Measurements from ENCODE around the gene WDFY3. TPM values are rescaled to one million over a fixed set of nuclear protein-coding genes. Genes with fewer than 3 reads are reported as not detected.

Gene WDFY3
- polyA plus RNA-seq, 1 of the 3 experiments (the other 2 are of a cell fraction): 13.8 TPM

- Histone ChIP-seq H3K27me3 (ENCODE audit: insufficient read depth) (no peaks in the 10 kb centered on the region), H3K9ac (no peak overlapping the region), H2AFZ (ENCODE audit: low read depth) (no peak overlapping the region), H3K4me1 (ENCODE audit: control insufficient read depth in 1 of 2, insufficient read depth in 2 of 2, low read depth in 1 of 2, low read length in 1 of 2) (peaks cover 0 to 9% of the 10 kb centered on the region in 2 experiments; a peak in 1 of 4 replicates), H4K20me1 (ENCODE audit: insufficient read depth) (no peaks in the 10 kb centered on the region), H3K36me3 (replicated peaks in 1 of 2; ENCODE audit: control insufficient read depth in 1 of 2, insufficient read depth in 2 of 2, low read length in 1 of 2) (peaks cover 48 to 50% of the 10 kb centered on the region in 2 experiments), H3K27ac (ENCODE audit: low read depth in 2 of 2, low read length in 1 of 2) (peak overlapping the region in 1 of 2 experiments; percentile 10; a peak in 1 of 4 replicates), H3K79me2 (ENCODE audit: insufficient read depth) (no peaks in the 10 kb centered on the region), H3K4me2 (no peak overlapping the region), H3K9me2 (no peaks in the 10 kb centered on the region), H3K4me3 (ENCODE audit: low read depth in 2 of 2, low read length in 1 of 2) (no peak overlapping the region), H3K9me3 (no peaks in the 10 kb centered on the region), H3F3A (replicated peaks; ENCODE audit: insufficient read depth) (peaks cover 16% of the 10 kb centered on the region)
- TF ChIP-seq FOXJ3 (CRISPR knock-in tag; IDR thresholded peaks at IDR 0.05) (no peak), GATA2 (CRISPR knock-in tag; IDR thresholded peaks at IDR 0.05) (no peak)
- DNase-seq: no peak
- POLR2A ChIA-PET: no interaction called here
- 95% methylated on average over 4 of the region's 4 CpGs for WGBS (ENCODE audit: low lambda C conversion rate)
- CTCF ChIA-PET: interaction anchor here (1.3 kb wide), 1 partner anchor 17 kb away, joined by 3 read pairs; no protein-coding TSS in a partner anchor
Observed at GRCh38 chr4:84804136-84804535, 162.4 kb downstream of the WDFY3 start.

GRCh38 chr4:84803720-84804119, 162.8 kb downstream of the WDFY3 start:
- no peak for DNase-seq
- no peaks in the 10 kb centered on the region for H3K9me3 ChIP-seq
- no peak overlapping the region for H2AFZ ChIP-seq (ENCODE audit: low read depth)
- ChIA-PET CTCF (interaction anchor here (1.1 to 1.3 kb wide), 2 partner anchors 17 to 53 kb away, joined by 3 read pairs; no protein-coding TSS in a partner anchor), POLR2A (no interaction called here)
- peaks cover 16% of the 10 kb centered on the region for H3F3A ChIP-seq (replicated peaks; ENCODE audit: insufficient read depth)
- H3K4me3 ChIP-seq (ENCODE audit: low read depth in 2 of 2, low read length in 1 of 2): no peak overlapping the region
- H3K4me1 ChIP-seq (ENCODE audit: control insufficient read depth in 1 of 2, insufficient read depth in 2 of 2, low read depth in 1 of 2, low read length in 1 of 2): peaks cover 0 to 9% of the 10 kb centered on the region in 2 experiments; a peak in 1 of 4 replicates
- no peaks in the 10 kb centered on the region for H4K20me1 ChIP-seq (ENCODE audit: insufficient read depth)
- H3K4me2 ChIP-seq: no peak overlapping the region
- WGBS (ENCODE audit: low lambda C conversion rate): 70% methylated on average over 1 of the region's 1 CpG
- no peak overlapping the region for H3K9ac ChIP-seq
- no peaks in the 10 kb centered on the region for H3K79me2 ChIP-seq (ENCODE audit: insufficient read depth)
- H3K36me3 ChIP-seq (replicated peaks in 1 of 2; ENCODE audit: control insufficient read depth in 1 of 2, insufficient read depth in 2 of 2, low read length in 1 of 2): peaks cover 44 to 49% of the 10 kb centered on the region in 2 experiments
- H3K27ac ChIP-seq (ENCODE audit: low read depth in 2 of 2, low read length in 1 of 2): peak overlapping the region in 1 of 2 experiments; percentile 10; a peak in 1 of 4 replicates
- TF ChIP-seq JUND (IDR thresholded peaks at IDR 0.05) (peak; percentile 6; the same call in 1 of the 2 replicates), MXI1 (IDR thresholded peaks at IDR 0.05; ENCODE audit: low read depth, low read length) (no peak)
- no peaks in the 10 kb centered on the region for H3K9me2 ChIP-seq
- H3K27me3 ChIP-seq (ENCODE audit: insufficient read depth): no peaks in the 10 kb centered on the region

GRCh38 chr4:84803116-84803515, 163.4 kb downstream of the WDFY3 start:
- Histone ChIP-seq H3K9ac (no peak overlapping the region), H3K9me3 (no peaks in the 10 kb centered on the region; the same call in 1 of the 2 replicates), H3K36me3 (replicated peaks in 1 of 2; ENCODE audit: control insufficient read depth in 1 of 2, insufficient read depth in 2 of 2, low read length in 1 of 2) (peaks cover 38 to 48% of the 10 kb centered on the region in 2 experiments), H3F3A (replicated peaks; ENCODE audit: insufficient read depth) (peaks cover 16% of the 10 kb centered on the region), H3K4me2 (no peak overlapping the region), H3K27ac (ENCODE audit: low read depth in 2 of 2, low read length in 1 of 2) (no peak overlapping the region), H4K20me1 (ENCODE audit: insufficient read depth) (no peaks in the 10 kb centered on the region), H3K4me3 (ENCODE audit: low read depth in 2 of 2, low read length in 1 of 2) (no peak overlapping the region), H2AFZ (ENCODE audit: low read depth) (no peak overlapping the region), H3K79me2 (ENCODE audit: insufficient read depth) (no peaks in the 10 kb centered on the region), H3K27me3 (ENCODE audit: insufficient read depth) (no peaks in the 10 kb centered on the region), H3K9me2 (no peaks in the 10 kb centered on the region), H3K4me1 (ENCODE audit: control insufficient read depth in 1 of 2, insufficient read depth in 2 of 2, low read depth in 1 of 2, low read length in 1 of 2) (peaks cover 0 to 9% of the 10 kb centered on the region in 2 experiments; a peak in 1 of 4 replicates)
- POLR2A ChIA-PET: no interaction called here
- 98% methylated on average over 2 of the region's 2 CpGs for WGBS (ENCODE audit: low lambda C conversion rate)
- no peak for DNase-seq
- CTCF ChIA-PET: interaction anchor here (1.1 to 1.3 kb wide), 2 partner anchors 18 to 52 kb away, joined by 3 read pairs; no protein-coding TSS in a partner anchor
- TF ChIP-seq POLR2AphosphoS5 (IDR thresholded peaks at IDR 0.05; ENCODE audit: low read depth, low read length) (no peak), RCOR1 (IDR thresholded peaks at IDR 0.05; ENCODE audit: low read length) (no peak), USF1 (IDR thresholded peaks at IDR 0.05; ENCODE audit: borderline replicate concordance, low read depth) (no peak), EZH2phosphoT487 (IDR thresholded peaks at IDR 0.05; ENCODE audit: borderline replicate concordance, low read depth) (no peak), CTCF (IDR thresholded peaks at IDR 0.05) (no peak), TAF1 (IDR thresholded peaks at IDR 0.05; ENCODE audit: borderline replicate concordance, low read depth, low read length) (no peak), USF2 (IDR thresholded peaks at IDR 0.05; ENCODE audit: borderline replicate concordance, low read depth, low read length) (no peak), JUND (IDR thresholded peaks at IDR 0.05) (no peak), MAX (IDR thresholded peaks at IDR 0.05; ENCODE audit: low read depth) (no peak), PBX3 (IDR thresholded peaks at IDR 0.05) (no peak), FOXJ3 (CRISPR knock-in tag; IDR thresholded peaks at IDR 0.05) (no peak), FOXM1 (IDR thresholded peaks at IDR 0.05; ENCODE audit: low read depth) (no peak), NFIC (IDR thresholded peaks at IDR 0.05; ENCODE audit: borderline replicate concordance) (no peak), RFX5 (IDR thresholded peaks at IDR 0.05; ENCODE audit: low read length) (no peak)

Data from SK-N-SH (cell line).